ENCODE measurements around the gene NXN. TPM values are rescaled to one million over a fixed set of nuclear protein-coding genes. Genes with fewer than 3 reads are reported as not detected.

Gene NXN
- total RNA-seq, 4 donors from 2014 or later: 2.1 to 14.0 (median 8.6) TPM

GRCh38 chr17:1009229-1010085 is 29.9 kb upstream of the NXN start:
- Histone ChIP-seq H3K27me3 (no peaks in the 10 kb centered on the region), H3K36me3 (peaks cover 0 to 92% (median 5%) of the 10 kb centered on the region in 3 donors), H3K4me1 (peaks cover 0 to 21% (median 0%) of the 10 kb centered on the region in 4 donors), H3K4me3 (no peak overlapping the region), H3K27ac (peak overlapping the region in 2 of 4 donors; percentile 12 to 47), H3K9me3 (no peaks in the 10 kb centered on the region)
- TF ChIP-seq POLR2A (IDR thresholded peaks at IDR 0.05) (no peak), CTCF (IDR thresholded peaks at IDR 0.05) (no peak)
- no peak for DNase-seq

- Histone ChIP-seq H3K27me3 (no peaks in the 10 kb centered on the region), H3K9me3 (no peaks in the 10 kb centered on the region), H3K4me1 (peaks cover 0 to 32% (median 0%) of the 10 kb centered on the region in 4 donors), H3K27ac (peak overlapping the region; percentile 40 to 49 (median 48)), H3K4me3 (no peak overlapping the region), H3K36me3 (peaks cover 0 to 96% (median 5%) of the 10 kb centered on the region in 3 donors)
- TF ChIP-seq POLR2A (IDR thresholded peaks at IDR 0.05) (no peak), CTCF (IDR thresholded peaks at IDR 0.05) (no peak)
- DNase-seq: no peak
These were observed 28.6 kb upstream of the NXN start for GRCh38 chr17:1008008-1008761.

- H3K36me3 ChIP-seq: peaks cover 0 to 94% (median 5%) of the 10 kb centered on the region in 3 donors
- no peaks in the 10 kb centered on the region for H3K27me3 ChIP-seq
- H3K4me1 ChIP-seq: peaks cover 0 to 39% (median 0%) of the 10 kb centered on the region in 4 donors
- no peak overlapping the region for H3K4me3 ChIP-seq
- H3K27ac ChIP-seq: peak overlapping the region; percentile 40 to 48 (median 46)
- no peak for TF ChIP-seq CTCF (IDR thresholded peaks at IDR 0.05)
- TF ChIP-seq POLR2A (IDR thresholded peaks at IDR 0.05): no peak
- H3K9me3 ChIP-seq: no peaks in the 10 kb centered on the region
- DNase-seq: no peak
These were observed 27.9 kb upstream of the NXN start for GRCh38 chr17:1007310-1008007.

GRCh38 chr17:1006054-1006453 is 26.5 kb upstream of the NXN start:
- Histone ChIP-seq H3K36me3 (peaks cover 0 to 94% (median 5%) of the 10 kb centered on the region in 3 donors), H3K27me3 (no peaks in the 10 kb centered on the region), H3K27ac (peak overlapping the region; percentile 38 to 72 (median 62)), H3K9me3 (no peaks in the 10 kb centered on the region), H3K4me1 (peaks cover 0 to 53% (median 0%) of the 10 kb centered on the region in 4 donors), H3K4me3 (no peak overlapping the region)
- TF ChIP-seq POLR2A (IDR thresholded peaks at IDR 0.05) (no peak), CTCF (IDR thresholded peaks at IDR 0.05) (no peak)
- DNase-seq: no peak

GRCh38 chr17:1005361-1005946 is 25.9 kb upstream of the NXN start:
- no peak for DNase-seq
- Histone ChIP-seq H3K27me3 (no peaks in the 10 kb centered on the region), H3K9me3 (no peaks in the 10 kb centered on the region), H3K36me3 (peaks cover 0 to 94% (median 5%) of the 10 kb centered on the region in 3 donors), H3K4me3 (no peak overlapping the region), H3K27ac (peak overlapping the region; percentile 38 to 72 (median 62)), H3K4me1 (peaks cover 0 to 57% (median 0%) of the 10 kb centered on the region in 4 donors)
- TF ChIP-seq CTCF (IDR thresholded peaks at IDR 0.05) (no peak), POLR2A (IDR thresholded peaks at IDR 0.05) (no peak)

Data from Peyer's patch (tissue), 4 donors.